Activated B cell treated with CpG ODN at 0.5 μM for 24 hours (primary cell): ENCODE results near the gene LMTK2. TPM values are rescaled to one million over a fixed set of nuclear protein-coding genes. Genes with fewer than 3 reads are reported as not detected.

Experiments
- ATAC-seq: fragments of 200-7000 bp; cut with Tn5 transposase; one replicate; pipeline ENCODE4 v1.10.0; 2021; ENCODE audit warnings: low read depth, mild to moderate bottlenecking, moderate library complexity
- CTCF ChIA-PET: fragments of 350-600 bp; sonication (Branson Sonifier 250); formaldehyde crosslinking; loops from one replicate; lab custom pipeline; 2021; ENCODE audit warnings: antibody characterized with exemption; lab: Charles Lee
- POLR2A ChIA-PET: fragments of 350-600 bp; sonication (Branson Sonifier 250); formaldehyde crosslinking; loops from one replicate; lab custom pipeline; 2021; ENCODE audit warnings: antibody characterized with exemption; lab: Charles Lee
- DNase-seq: peaks from one replicate; pipeline ENCODE4 v3.0.0; 2022
- H3K27ac Mint-ChIP-seq: one replicate; pipeline ENCODE4 v1.8.0; 2020; ENCODE audit warnings: mixed read lengths
- H3K27me3 Mint-ChIP-seq: one replicate; pipeline ENCODE4 v1.8.0; 2021; ENCODE audit warnings: mixed read lengths
- H3K36me3 Mint-ChIP-seq: one replicate; pipeline ENCODE4 v1.8.0; 2021; ENCODE audit warnings: low read depth, mixed read lengths
- H3K4me1 Mint-ChIP-seq: one replicate; pipeline ENCODE4 v1.8.0; 2021; ENCODE audit warnings: mixed read lengths
- H3K4me3 Mint-ChIP-seq: one replicate; pipeline ENCODE4 v1.8.0; 2020; ENCODE audit warnings: mild to moderate bottlenecking, mixed read lengths
- H3K9me3 Mint-ChIP-seq: one replicate; pipeline ENCODE4 v1.8.0; 2020; ENCODE audit warnings: mixed read lengths
- CTCF ChIP-seq: fragments of 200-600 bp; IDR thresholded peaks from one replicate; pipeline ENCODE4 v1.8.0; 2022; ENCODE audit warnings: antibody characterized with exemption, mild to moderate bottlenecking
- intact Hi-C: fragments of 100-400 bp; cut with micrococcal nuclease; formaldehyde crosslinking; loops from one replicate; pipeline ENCODE4 v1.15.1; 2024
- total RNA-seq: library from RNA; stranded (reverse); gene quantifications from 2 replicates; pipeline ENCODE4 v1.2.3, GENCODE V29; 2022

Gene LMTK2
- total RNA-seq, 1 donor from 2014 or later: 9.6 TPM

GRCh38 chr7:98149116-98149692 lies 42.5 kb downstream of the LMTK2 start:
- DNase-seq (no peak), ATAC-seq (no peak)
- Mint-ChIP-seq H3K4me3 (no peak overlapping the region), H3K27me3 (no peaks in the 10 kb centered on the region), H3K27ac (no peak overlapping the region), H3K9me3 (peaks cover 5% of the 10 kb centered on the region), H3K4me1 (no peaks in the 10 kb centered on the region), H3K36me3 (peaks cover 64% of the 10 kb centered on the region)
- intact Hi-C loops: no loop called here
- CTCF ChIA-PET: no interaction called here
- POLR2A ChIA-PET: no interaction called here
- TF ChIP-seq CTCF: no peak

GRCh38 chr7:98151884-98152283 lies 45.2 kb downstream of the LMTK2 start:
- Mint-ChIP-seq H3K9me3 (no peaks in the 10 kb centered on the region), H3K4me3 (no peak overlapping the region), H3K27me3 (no peaks in the 10 kb centered on the region), H3K36me3 (peaks cover 71% of the 10 kb centered on the region), H3K4me1 (no peaks in the 10 kb centered on the region), H3K27ac (no peak overlapping the region)
- DNase-seq (no peak), ATAC-seq (no peak)
- ChIA-PET POLR2A (no interaction called here), CTCF (no interaction called here)
- intact Hi-C loops: no loop called here
- TF ChIP-seq CTCF: no peak

- H3K27me3 Mint-ChIP-seq: no peaks in the 10 kb centered on the region
- intact Hi-C loops: no loop called here
- no peak overlapping the region for H3K27ac Mint-ChIP-seq
- ChIA-PET CTCF (interaction anchor here (1.2 to 1.5 kb wide), 2 partner anchors 8 to 11 kb away, joined by 3 to 5 read pairs; no protein-coding TSS in a partner anchor), POLR2A (interaction anchor here (0.6 to 0.9 kb wide), 2 partner anchors 26 to 51 kb away, joined by 3 to 4 read pairs; no protein-coding TSS in a partner anchor)
- peaks cover 65% of the 10 kb centered on the region for H3K36me3 Mint-ChIP-seq
- H3K4me3 Mint-ChIP-seq: no peak overlapping the region
- H3K9me3 Mint-ChIP-seq: no peaks in the 10 kb centered on the region
- ATAC-seq (no peak), DNase-seq (no peak)
- TF ChIP-seq CTCF: no peak
- no peaks in the 10 kb centered on the region for H3K4me1 Mint-ChIP-seq
These were observed 50.0 kb downstream of the LMTK2 start for GRCh38 chr7:98156700-98157099.

- Mint-ChIP-seq H3K4me1 (peaks cover 5% of the 10 kb centered on the region), H3K27ac (no peak overlapping the region), H3K27me3 (no peaks in the 10 kb centered on the region), H3K4me3 (no peak overlapping the region), H3K36me3 (peaks cover 55% of the 10 kb centered on the region), H3K9me3 (no peaks in the 10 kb centered on the region)
- DNase-seq: no peak
- TF ChIP-seq CTCF: no peak
- ChIA-PET POLR2A (no interaction called here), CTCF (interaction anchor here (1.5 kb wide), 1 partner anchor 10 kb away, joined by 3 read pairs; no protein-coding TSS in a partner anchor)
- ATAC-seq: no peak
- intact Hi-C loops: no loop called here
These were observed 51.1 kb downstream of the LMTK2 start for GRCh38 chr7:98157761-98158160.

GRCh38 chr7:98162758-98163157 lies 56.1 kb downstream of the LMTK2 start:
- DNase-seq: no peak
- H3K36me3 Mint-ChIP-seq: peaks cover 12% of the 10 kb centered on the region
- intact Hi-C loops: loop anchor here (2.0 kb wide), 1 partner anchor 30 kb away; no protein-coding TSS in a partner anchor

More at GRCh38 chr7:98162758-98163157, 56.1 kb downstream of the LMTK2 start:
- no peaks in the 10 kb centered on the region for H3K9me3 Mint-ChIP-seq
- peak; percentile 40 for ATAC-seq
- TF ChIP-seq CTCF: no peak
- no peak overlapping the region for H3K27ac Mint-ChIP-seq
- ChIA-PET CTCF (interaction anchor here (1.0 to 10.4 kb wide), 3 partner anchors 40 to 141 kb away, joined by 3 to 248 read pairs (median 3); no protein-coding TSS in a partner anchor), POLR2A (interaction anchor here (0.5 kb wide), 1 partner anchor 135 kb away, joined by 11 read pairs; no protein-coding TSS in a partner anchor)
- H3K4me1 Mint-ChIP-seq: peaks cover 12% of the 10 kb centered on the region
- H3K27me3 Mint-ChIP-seq: peaks cover 2% of the 10 kb centered on the region
- no peak overlapping the region for H3K4me3 Mint-ChIP-seq
